ENCODE data around the gene ZNF699. TPM values are rescaled to one million over a fixed set of nuclear protein-coding genes. Genes with fewer than 3 reads are reported as not detected.
"Not testable (repeated sequence)": the region's sequence is repeated elsewhere in the genome, so short reads cannot be mapped to it uniquely, and the experiment has no call there.

ZNF699 gene
- 12.4 TPM for total RNA-seq

GRCh38 chr19:9309139-9309973 lies at the start of gene ZNF699:
Gene ZNF699 (minus strand): TSS chr19:9309838. CDS start chr19:9305119, 4,719 bp downstream.
- peak; percentile 96 to 100 (median 99) for DNase-seq (ENCODE audit: low read depth in 2 of 3, low spot score in 2 of 3)

- DNase-seq (ENCODE audit: low read depth in 2 of 3, low spot score in 2 of 3): no peak
Measured at GRCh38 chr19:9354651-9355050, 45.0 kb upstream of the ZNF699 start.

GRCh38 chr19:9353011-9353410 lies 43.4 kb upstream of the ZNF699 start:
- DNase-seq (ENCODE audit: low read depth in 2 of 3, low spot score in 2 of 3): no peak

GRCh38 chr19:9352505-9352904 lies 42.9 kb upstream of the ZNF699 start:
- no peak for DNase-seq (ENCODE audit: low read depth in 2 of 3, low spot score in 2 of 3)

GRCh38 chr19:9348671-9349070 lies 39.0 kb upstream of the ZNF699 start:
- no peak for DNase-seq (ENCODE audit: low read depth in 2 of 3, low spot score in 2 of 3)

- DNase-seq (ENCODE audit: low read depth in 2 of 3, low spot score in 2 of 3): no peak
Measured at GRCh38 chr19:9348253-9348652, 38.6 kb upstream of the ZNF699 start.

GRCh38 chr19:9345005-9345404 lies 35.4 kb upstream of the ZNF699 start:
- no peak for DNase-seq (ENCODE audit: low read depth in 2 of 3, low spot score in 2 of 3)

GRCh38 chr19:9342610-9343304 lies 33.1 kb upstream of the ZNF699 start:
- no peak for DNase-seq (ENCODE audit: low read depth in 2 of 3, low spot score in 2 of 3)

GRCh38 chr19:9329999-9330398 lies 20.4 kb upstream of the ZNF699 start:
- no peak for DNase-seq (ENCODE audit: low read depth in 2 of 3, low spot score in 2 of 3)

- DNase-seq (ENCODE audit: low read depth in 2 of 3, low spot score in 2 of 3): no peak
Measured at GRCh38 chr19:9324584-9324962, 14.9 kb upstream of the ZNF699 start.

GRCh38 chr19:9323919-9324583 lies 14.4 kb upstream of the ZNF699 start, which contains the start of gene ZNF559:
Gene ZNF559 (plus strand): TSS chr19:9324179. CDS start chr19:9338550, 14,371 bp downstream.
- DNase-seq (ENCODE audit: low read depth in 2 of 3, low spot score in 2 of 3): peak; percentile 98 to 99 (median 98)

GRCh38 chr19:9323557-9323918 lies 13.9 kb upstream of the ZNF699 start:
- DNase-seq (ENCODE audit: low read depth in 2 of 3, low spot score in 2 of 3): peak in 1 of 3 donors; percentile 84

GRCh38 chr19:9322201-9322600 lies 12.6 kb upstream of the ZNF699 start:
- DNase-seq (ENCODE audit: low read depth in 2 of 3, low spot score in 2 of 3): not testable (repeated sequence)

- not testable (repeated sequence) for DNase-seq (ENCODE audit: low read depth in 2 of 3, low spot score in 2 of 3)
Measured at GRCh38 chr19:9321756-9322155, 12.1 kb upstream of the ZNF699 start.

GRCh38 chr19:9321338-9321737 lies 11.7 kb upstream of the ZNF699 start:
- no peak for DNase-seq (ENCODE audit: low read depth in 2 of 3, low spot score in 2 of 3)

GRCh38 chr19:9313756-9314155 lies 4.1 kb upstream of the ZNF699 start:
- DNase-seq (ENCODE audit: low read depth in 2 of 3, low spot score in 2 of 3): no peak

- DNase-seq (ENCODE audit: low read depth in 2 of 3, low spot score in 2 of 3): no peak
Measured at GRCh38 chr19:9309974-9310446, 372 bp upstream of the ZNF699 start.

- DNase-seq (ENCODE audit: low read depth in 2 of 3, low spot score in 2 of 3): no peak
Measured at GRCh38 chr19:9308091-9308770, 1.4 kb downstream of the ZNF699 start.

GRCh38 chr19:9306443-9306842 lies 3.2 kb downstream of the ZNF699 start:
- DNase-seq (ENCODE audit: low read depth in 2 of 3, low spot score in 2 of 3): no peak

GRCh38 chr19:9296336-9296735 lies 13.3 kb downstream of the ZNF699 start:
- DNase-seq (ENCODE audit: low read depth in 2 of 3, low spot score in 2 of 3): no peak

- no peak for DNase-seq (ENCODE audit: low read depth in 2 of 3, low spot score in 2 of 3)
Measured at GRCh38 chr19:9295411-9295849, 14.2 kb downstream of the ZNF699 start.

Measured in hematopoietic multipotent progenitor cell (in vitro differentiated cells).